Liver (tissue), 9 donors: ENCODE measurements around the gene CATSPER2. TPM values are rescaled to one million over a fixed set of nuclear protein-coding genes. Genes with fewer than 3 reads are reported as not detected.
"Not testable (repeated sequence)": the region's sequence is repeated elsewhere in the genome, so short reads cannot be mapped to it uniquely, and the experiment has no call there.

Experiments
- DNase-seq: peaks from one replicate; pipeline ENCODE4 v3.0.0-alpha.2; 2017; ENCODE audit warnings: low spot score
- H3K27ac ChIP-seq, 2 donors: one replicate each; pipeline ENCODE4 v1.7.0; 2013; ENCODE audit warnings: inconsistent platforms in 2 of 2, low read length in 2 of 2, control low read depth in 1 of 2, low read depth in 1 of 2, mild to moderate bottlenecking in 1 of 2
- H3K27me3 ChIP-seq, 4 donors: one replicate each; pipeline versions ENCODE4 v1.6.1 to v1.7.0; 2013; ENCODE audit warnings: low read length in 3 of 4, inconsistent platforms in 1 of 4, mild to moderate bottlenecking in 1 of 4, moderate library complexity in 1 of 4; ENCODE audit not compliant: control insufficient read depth in 4 of 4, insufficient read depth in 4 of 4
- H3K36me3 ChIP-seq, 4 donors: one replicate each; pipeline versions ENCODE4 v1.6.1 to v1.7.0; 2013; ENCODE audit warnings: low read length in 3 of 4, mild to moderate bottlenecking in 3 of 4, low read depth in 1 of 4, moderate library complexity in 1 of 4; ENCODE audit not compliant: control insufficient read depth in 4 of 4, insufficient read depth in 3 of 4
- H3K4me1 ChIP-seq, 4 donors: one replicate each; pipeline versions ENCODE4 v1.6.1 to v1.7.0; 2013; ENCODE audit warnings: low read length in 3 of 4, mild to moderate bottlenecking in 3 of 4, moderate library complexity in 1 of 4; ENCODE audit not compliant: control insufficient read depth in 4 of 4, insufficient read depth in 4 of 4
- H3K4me3 ChIP-seq, 3 donors: one replicate each; pipeline versions ENCODE4 v1.6.1 to v1.7.0; 2013; ENCODE audit warnings: low read length in 3 of 3, control low read depth in 1 of 3, low read depth in 1 of 3, mild to moderate bottlenecking in 1 of 3
- H3K9ac ChIP-seq, 2 donors: one replicate each; pipeline ENCODE4 v1.7.0; 2013; ENCODE audit warnings: low read length in 2 of 2, mild to moderate bottlenecking in 2 of 2, moderate library complexity in 2 of 2, control low read depth in 1 of 2, low read depth in 1 of 2
- H3K9me3 ChIP-seq, 4 donors: one replicate each; pipeline versions ENCODE4 v1.6.1 to v1.7.0; 2013; ENCODE audit warnings: low read length in 3 of 4; ENCODE audit not compliant: control insufficient read depth in 4 of 4
- ATF3 ChIP-seq: IDR thresholded peaks from 2 replicates; pipeline ENCODE4 v1.6.1; 2016; ENCODE audit warnings: antibody characterized with exemption
- FOXA1 ChIP-seq: IDR thresholded peaks from 2 replicates; pipeline ENCODE4 v1.6.1; 2016; ENCODE audit warnings: antibody characterized with exemption
- FOXA2 ChIP-seq: IDR thresholded peaks from 2 replicates; pipeline ENCODE4 v1.6.1; 2016; ENCODE audit warnings: antibody characterized with exemption
- GABPA ChIP-seq, 2 donors: IDR thresholded peaks in 1 of 2; conservative IDR thresholded peaks in 1 of 2; 2 replicates each; pipeline ENCODE4 v1.6.1; 2016; ENCODE audit warnings: antibody characterized with exemption in 2 of 2, mild to moderate bottlenecking in 1 of 2, moderate library complexity in 1 of 2
- HNF4A ChIP-seq, 2 donors: conservative IDR thresholded peaks; 2 replicates each; pipeline ENCODE4 v1.6.1; 2016; ENCODE audit warnings: antibody characterized with exemption in 2 of 2, mild to moderate bottlenecking in 2 of 2
- HNF4G ChIP-seq: IDR thresholded peaks from 2 replicates; pipeline ENCODE4 v1.6.1; 2016; ENCODE audit warnings: antibody characterized with exemption
- NR2F2 ChIP-seq: IDR thresholded peaks from 2 replicates; pipeline ENCODE4 v1.6.1; 2016; ENCODE audit warnings: antibody characterized with exemption
- RAD21 ChIP-seq, 2 donors: IDR thresholded peaks; 2 replicates each; pipeline ENCODE4 v1.6.1; 2016; ENCODE audit warnings: antibody characterized with exemption in 2 of 2, mild to moderate bottlenecking in 2 of 2
- REST ChIP-seq: IDR thresholded peaks from 2 replicates; pipeline ENCODE4 v1.6.1; 2016; ENCODE audit warnings: antibody characterized with exemption, mild to moderate bottlenecking
- TAF1 ChIP-seq: conservative IDR thresholded peaks from 2 replicates; pipeline ENCODE4 v1.6.1; 2016; ENCODE audit warnings: antibody characterized with exemption, mild to moderate bottlenecking
- YY1 ChIP-seq: IDR thresholded peaks from 2 replicates; pipeline ENCODE4 v1.6.1; 2016; ENCODE audit warnings: antibody characterized with exemption, mild to moderate bottlenecking
- WGBS: extraction: QIAGEN DNeasy Blood & Tissue Kit; methylation state at CpG from one replicate; pipeline ENCODE4 v1.1.7; 2013; 5-methylcytosine and 5-hydroxymethylcytosine counted together
- polyA plus RNA-seq, 2 donors: library from polyadenylated mRNA; stranded (reverse) in 1 of 2; unstranded in 1 of 2; fragments of 200-250 nt in 1 of 2; fragments of >200 nt in 1 of 2; fragmentation: Nextera tagmentation in 1 of 2; extraction: Ambion mirVana in 1 of 2; gene quantifications; one replicate each; pipeline versions ENCODE4 v1.2.1 to v1.2.3, GENCODE V29; 2013 to 2015
- total RNA-seq, 2 donors: library from RNA; depleted of rRNA; stranded (reverse); fragments of >200 nt; gene quantifications; one replicate each; pipeline ENCODE4 v1.2.3, GENCODE V29; 2014
- TF ChIP-seq, protein P1 (sequence below): fragments of 150-350 bp; IDR thresholded peaks from 2 replicates; pipeline ENCODE4 v1.5.1; 2017; ENCODE audit warnings: improper control_type of control experiment, low read depth, low read length; ENCODE audit not compliant: missing input control
- TF ChIP-seq, protein P2 (sequence below): IDR thresholded peaks from 2 replicates; pipeline ENCODE4 v1.6.1; 2016; ENCODE audit warnings: antibody characterized with exemption
- donor health status: healthy.
- donor health status: healthy.
- donor health status: healthy.
- donor health status: healthy.
- donor health status: healthy.

Gene CATSPER2
- total RNA-seq (1 to 10 TPM in 1 of 2 donors, under 1 TPM in 1; 0.33 to 3.4 TPM), polyA plus RNA-seq (under 1 TPM; 0.16 to 0.74 TPM)

- WGBS: 88% methylated on average over 85 of the region's 85 CpGs
- TF ChIP-seq HNF4A (conservative IDR thresholded peaks at IDR 0.05): no peak
- TF ChIP-seq YY1: no peak
- no peak for TF ChIP-seq REST
- TF ChIP-seq, protein P1, sequence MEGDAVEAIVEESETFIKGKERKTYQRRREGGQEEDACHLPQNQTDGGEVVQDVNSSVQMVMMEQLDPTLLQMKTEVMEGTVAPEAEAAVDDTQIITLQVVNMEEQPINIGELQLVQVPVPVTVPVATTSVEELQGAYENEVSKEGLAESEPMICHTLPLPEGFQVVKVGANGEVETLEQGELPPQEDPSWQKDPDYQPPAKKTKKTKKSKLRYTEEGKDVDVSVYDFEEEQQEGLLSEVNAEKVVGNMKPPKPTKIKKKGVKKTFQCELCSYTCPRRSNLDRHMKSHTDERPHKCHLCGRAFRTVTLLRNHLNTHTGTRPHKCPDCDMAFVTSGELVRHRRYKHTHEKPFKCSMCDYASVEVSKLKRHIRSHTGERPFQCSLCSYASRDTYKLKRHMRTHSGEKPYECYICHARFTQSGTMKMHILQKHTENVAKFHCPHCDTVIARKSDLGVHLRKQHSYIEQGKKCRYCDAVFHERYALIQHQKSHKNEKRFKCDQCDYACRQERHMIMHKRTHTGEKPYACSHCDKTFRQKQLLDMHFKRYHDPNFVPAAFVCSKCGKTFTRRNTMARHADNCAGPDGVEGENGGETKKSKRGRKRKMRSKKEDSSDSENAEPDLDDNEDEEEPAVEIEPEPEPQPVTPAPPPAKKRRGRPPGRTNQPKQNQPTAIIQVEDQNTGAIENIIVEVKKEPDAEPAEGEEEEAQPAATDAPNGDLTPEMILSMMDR: no peak
- TF ChIP-seq ATF3: no peak
- TF ChIP-seq HNF4G: no peak
- TF ChIP-seq GABPA (IDR thresholded peaks at IDR 0.05 in 1 of 2, conservative IDR thresholded peaks at IDR 0.05 in 1 of 2): no peak
- TF ChIP-seq FOXA2: no peak
- no peak for TF ChIP-seq FOXA1
- no peak for TF ChIP-seq TAF1
- no peak for TF ChIP-seq NR2F2
- no peak for TF ChIP-seq RAD21 (IDR thresholded peaks at IDR 0.05)
- TF ChIP-seq, protein P2, sequence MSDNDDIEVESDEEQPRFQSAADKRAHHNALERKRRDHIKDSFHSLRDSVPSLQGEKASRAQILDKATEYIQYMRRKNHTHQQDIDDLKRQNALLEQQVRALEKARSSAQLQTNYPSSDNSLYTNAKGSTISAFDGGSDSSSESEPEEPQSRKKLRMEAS: no peak
- H3K9me3 ChIP-seq: no peaks in the 10 kb centered on the region
- no peak within 1 kb of the TSS for H3K9ac ChIP-seq
- no peak within 1 kb of the TSS for H3K27ac ChIP-seq
- no peaks in the 10 kb centered on the region for H3K27me3 ChIP-seq
- H3K4me3 ChIP-seq: no peak within 1 kb of the TSS
- no peaks in the 10 kb centered on the region for H3K4me1 ChIP-seq
- no peak for DNase-seq
- H3K36me3 ChIP-seq: peaks cover 0 to 3% (median 2%) of the 10 kb centered on the region in 4 donors
These were observed at the start of gene CATSPER2 for GRCh38 chr15:43648649-43649429. Gene CATSPER2 (minus strand): TSS chr15:43648844. CDS start chr15:43648061, 783 bp downstream.

DNA sequence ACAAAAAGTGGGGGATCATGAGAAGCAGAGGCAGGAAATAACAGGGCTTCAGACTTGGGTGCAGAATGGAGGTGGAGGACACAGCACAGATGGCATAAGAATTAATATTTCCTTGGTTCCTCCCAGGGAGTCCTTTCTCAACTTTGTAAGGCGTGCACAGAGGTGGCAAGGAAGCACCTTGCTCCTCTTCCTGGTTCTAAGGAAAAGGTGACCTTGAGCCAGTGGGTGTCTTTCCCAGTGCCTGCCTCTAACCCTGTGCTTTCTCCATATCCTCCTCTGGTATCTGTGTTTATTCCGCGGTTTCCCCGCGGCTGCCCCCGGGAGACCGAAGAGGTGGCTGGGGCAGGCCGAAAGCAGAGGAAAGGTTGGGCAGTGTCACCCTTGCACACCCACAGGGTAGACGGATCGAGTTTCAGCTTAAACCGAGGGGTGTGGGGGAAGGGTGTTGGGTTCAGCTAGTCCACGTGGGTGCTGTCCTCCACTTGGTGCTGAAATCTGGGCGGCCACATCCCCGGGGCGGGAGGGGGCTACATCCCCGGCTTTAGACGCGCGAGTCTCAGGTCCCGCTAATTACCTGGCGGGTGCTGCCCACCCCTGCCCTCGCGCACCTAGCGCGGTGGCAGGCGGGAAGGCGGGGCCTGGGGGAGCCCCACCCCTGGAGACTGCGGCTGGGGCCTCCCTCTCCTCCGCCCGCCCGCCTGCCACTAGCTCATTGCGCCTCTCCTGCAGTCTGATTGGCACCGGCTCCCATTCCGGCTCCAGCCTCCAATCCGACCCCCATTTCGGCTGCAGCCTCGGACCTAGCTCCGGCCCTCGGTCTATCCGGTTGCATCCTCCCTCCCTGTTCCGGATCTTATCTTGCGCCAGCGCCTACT, 44.7 kb upstream of the CATSPER2 start, which contains the start of gene CKMT1A:
Gene CKMT1A (plus strand): TSS at position 712 of the 875 bp plus-strand sequence. CDS start 192 bp downstream, outside the sequence.
- H3K27me3 ChIP-seq, H3K4me3 ChIP-seq, H3K36me3 ChIP-seq, H3K4me1 ChIP-seq, DNase-seq, H3K27ac ChIP-seq, H3K9me3 ChIP-seq, H3K9ac ChIP-seq: not testable (repeated sequence)
- no CpG with 5 or more reads among the region's 43 CpGs for WGBS

- not testable (repeated sequence) for H3K36me3 ChIP-seq, H3K4me3 ChIP-seq, DNase-seq, H3K27ac ChIP-seq, H3K9ac ChIP-seq, H3K9me3 ChIP-seq, H3K27me3 ChIP-seq, H3K4me1 ChIP-seq
- 63% methylated on average over 2 of the region's 7 CpGs for WGBS
These were observed 44.0 kb upstream of the CATSPER2 start for GRCh38 chr15:43692679-43693078.

- DNase-seq, H3K4me1 ChIP-seq, H3K9ac ChIP-seq, H3K36me3 ChIP-seq, H3K4me3 ChIP-seq, H3K27me3 ChIP-seq, H3K27ac ChIP-seq, H3K9me3 ChIP-seq: not testable (repeated sequence)
- no CpG with 5 or more reads among the region's 54 CpGs for WGBS
These were observed 41.1 kb upstream of the CATSPER2 start for GRCh38 chr15:43689604-43690301.
